NCI-H345 treated with DMSO at 0.1 percent for 48 hours (cell line): Measurements from ENCODE around the gene SLC1A1.
A peak's percentile ranks its signal among the peaks of the same experiment; 100 is the strongest.

Experiments used
- DNase-seq: peaks from one replicate; lab custom pipeline; 2025; ENCODE audit not compliant: unreplicated experiment; lab: John Stamatoyannopoulos, UW

SLC1A1 gene

GRCh38 chr9:4489919-4490704 lies at the start of gene SLC1A1:
SLC1A1 (plus strand) TSS chr9:4490468; CDS start chr9:4490680, 212 bp downstream.
- DNase-seq: no peak

DNA sequence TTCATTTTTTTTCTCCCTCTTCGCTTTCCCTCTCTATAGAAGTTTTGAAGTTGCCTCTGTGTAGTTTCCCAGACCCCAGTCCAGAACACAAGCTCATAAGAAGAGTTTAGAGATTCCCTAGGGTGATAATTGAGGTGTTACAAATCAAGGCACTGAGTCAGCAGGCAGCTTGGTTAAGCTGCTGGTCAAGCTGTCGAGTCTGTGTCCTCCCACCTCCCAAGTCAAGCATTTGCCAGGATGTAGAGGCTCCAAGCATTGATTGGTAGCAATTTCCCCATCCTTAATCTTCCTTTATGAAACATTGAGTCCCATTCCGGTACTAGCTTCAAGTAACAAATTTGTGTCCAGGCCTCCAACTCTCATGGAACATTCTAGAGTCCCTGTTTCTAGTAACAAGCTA lies 47.5 kb upstream of the SLC1A1 start:
- DNase-seq: no peak

DNA sequence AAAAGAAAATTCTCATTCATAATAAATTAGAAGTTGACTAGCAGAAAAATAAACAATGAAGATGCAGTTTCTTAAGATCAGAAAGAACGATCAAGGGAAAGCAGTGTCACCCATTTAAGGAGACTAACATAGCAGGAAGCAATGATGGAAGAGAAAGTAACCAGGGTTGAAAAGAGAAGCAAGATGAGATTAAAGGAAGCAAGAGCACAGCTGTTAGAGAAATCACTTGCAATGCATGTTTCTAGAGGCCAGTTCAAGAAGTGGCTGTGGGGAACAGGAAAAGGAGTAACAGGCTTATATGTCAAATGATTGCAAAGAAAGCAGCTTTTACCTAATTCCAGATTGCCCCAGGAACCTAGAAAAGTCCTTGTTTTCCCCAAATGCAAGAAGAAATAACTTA lies 46.8 kb upstream of the SLC1A1 start:
- DNase-seq: no peak

GRCh38 chr9:4461437-4461836 lies 28.8 kb upstream of the SLC1A1 start:
- no peak for DNase-seq

GRCh38 chr9:4463824-4464223 lies 26.4 kb upstream of the SLC1A1 start:
- no peak for DNase-seq

- no peak for DNase-seq
Observed at GRCh38 chr9:4464911-4465513, 25.3 kb upstream of the SLC1A1 start.

GRCh38 chr9:4465910-4466309 lies 24.4 kb upstream of the SLC1A1 start:
- DNase-seq: no peak

DNA sequence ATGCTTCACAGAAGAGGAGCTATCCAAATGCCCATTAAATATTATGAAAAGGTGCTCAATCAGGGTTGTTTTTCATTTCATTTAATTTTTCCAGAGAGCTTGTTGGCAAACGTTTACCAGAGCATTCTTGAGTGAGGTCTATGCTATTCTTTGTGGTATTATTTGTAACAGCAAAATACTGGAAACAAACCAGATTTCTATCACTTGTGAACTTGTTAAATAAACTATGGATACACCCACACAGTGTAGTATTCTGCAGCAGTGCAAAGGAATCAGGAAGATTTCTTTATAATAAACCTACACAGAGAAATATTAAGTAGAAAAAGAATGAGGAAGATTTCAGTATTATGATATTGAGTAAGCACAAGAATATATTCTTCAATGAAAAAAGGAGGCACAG lies 15.0 kb upstream of the SLC1A1 start:
- no peak for DNase-seq

- no peak for DNase-seq
Observed at GRCh38 chr9:4486176-4486575, 4.1 kb upstream of the SLC1A1 start.

GRCh38 chr9:4489562-4489918 lies 728 bp upstream of the SLC1A1 start:
- no peak for DNase-seq

GRCh38 chr9:4490705-4491625 lies 697 bp downstream of the SLC1A1 start:
- no peak for DNase-seq

DNA sequence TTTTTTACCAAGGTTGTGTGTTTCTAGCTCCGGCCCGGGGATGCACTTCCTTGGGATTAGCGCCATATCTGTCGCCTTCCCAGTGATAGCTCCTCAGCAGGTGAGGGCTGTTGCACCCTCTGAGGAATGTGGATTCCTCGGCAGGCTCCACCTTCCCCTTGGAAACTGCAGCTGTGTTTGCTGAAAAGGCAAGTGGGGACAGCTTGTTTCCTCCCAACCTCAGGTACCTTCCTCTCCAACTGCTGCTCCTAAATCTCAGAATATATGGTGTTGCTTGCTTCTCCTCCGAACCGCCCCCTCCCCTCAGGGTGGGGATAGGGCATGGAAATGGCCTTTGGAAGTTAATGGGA lies 1.3 kb downstream of the SLC1A1 start:
- no peak for DNase-seq

GRCh38 chr9:4494332-4494731 lies 4.1 kb downstream of the SLC1A1 start:
- no peak for DNase-seq

DNA sequence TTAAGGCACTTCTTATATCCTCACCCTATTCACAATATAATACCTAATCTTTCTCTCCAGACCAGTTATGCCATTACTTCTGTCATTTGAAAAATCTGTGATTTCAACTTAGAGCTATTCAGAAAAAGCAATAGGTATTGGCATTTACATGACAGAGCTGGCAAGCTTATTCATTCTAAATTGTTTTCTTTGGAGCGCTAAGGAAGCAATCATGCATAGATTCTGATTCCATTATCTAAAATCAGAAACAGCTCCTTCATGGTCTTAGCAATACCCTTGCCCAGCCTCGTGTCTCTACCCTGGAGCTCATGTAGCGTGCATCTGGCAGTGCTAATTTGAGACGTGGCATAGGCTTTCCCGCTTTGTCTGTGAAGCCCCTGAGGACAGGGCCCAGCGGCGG lies 4.5 kb downstream of the SLC1A1 start:
- DNase-seq: no peak

GRCh38 chr9:4495537-4495936 lies 5.3 kb downstream of the SLC1A1 start:
- DNase-seq: no peak

DNA sequence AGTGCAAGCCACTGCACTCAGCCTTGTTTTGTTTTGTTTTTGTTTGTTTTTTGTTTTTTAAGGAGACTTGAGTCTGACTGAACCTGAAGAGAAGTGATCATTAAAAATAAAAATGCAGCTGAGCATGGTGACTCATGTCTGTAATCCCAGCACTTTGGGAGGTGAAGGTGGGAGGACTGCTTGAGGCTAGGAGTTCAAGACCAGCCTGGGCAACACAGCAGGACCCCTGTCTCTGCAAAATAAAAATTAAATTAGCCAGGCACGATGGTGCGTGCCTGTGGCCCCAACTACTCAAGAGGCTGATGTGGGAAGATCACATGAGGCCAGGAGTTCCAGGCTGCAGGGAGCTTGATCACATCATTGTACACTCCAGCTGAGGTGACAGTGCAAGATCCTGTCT lies 6.2 kb downstream of the SLC1A1 start:
- DNase-seq: no peak

- no peak for DNase-seq
Observed at GRCh38 chr9:4497395-4497794, 7.1 kb downstream of the SLC1A1 start.

GRCh38 chr9:4497855-4498254 lies 7.6 kb downstream of the SLC1A1 start:
- DNase-seq: no peak

DNA sequence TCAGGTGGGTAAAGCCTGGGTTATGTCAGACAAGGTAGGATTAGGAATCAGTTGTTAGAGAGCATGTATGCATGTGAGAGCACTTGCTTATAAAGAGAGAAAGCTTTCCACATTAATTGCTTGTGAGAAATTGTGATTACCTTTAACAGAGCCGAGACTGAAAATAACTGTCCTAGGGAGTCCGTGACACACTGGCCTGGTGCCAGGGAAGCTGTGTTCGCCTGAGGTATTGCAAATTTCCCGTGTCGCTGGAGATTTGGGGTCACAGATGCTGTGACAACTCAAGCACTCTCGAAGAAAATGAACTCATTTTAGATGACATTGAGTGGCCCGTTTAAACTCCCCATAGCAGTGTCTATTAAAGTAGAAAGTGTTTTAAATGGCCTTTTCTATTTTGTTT lies 9.6 kb downstream of the SLC1A1 start:
- peak; percentile 55 for DNase-seq

- no peak for DNase-seq
Observed at GRCh38 chr9:4501147-4501507, 10.9 kb downstream of the SLC1A1 start.

- no peak for DNase-seq
Observed at GRCh38 chr9:4502444-4502843, 12.2 kb downstream of the SLC1A1 start.

GRCh38 chr9:4503103-4503502 lies 12.8 kb downstream of the SLC1A1 start:
- no peak for DNase-seq
